CD14-positive monocyte (primary cell): ENCODE measurements around the gene NAXD. TPM values are rescaled to one million over a fixed set of nuclear protein-coding genes. Genes with fewer than 3 reads are reported as not detected.

Experiments used
- DNase-seq, 3 donors: peaks; one replicate each; pipeline ENCODE4 v3.0.0-alpha.2; 2011 to 2022
- H2AFZ ChIP-seq: 2 replicates; pipeline ENCODE4 v1.6.0; 2012; ENCODE audit warnings: mild to moderate bottlenecking, low read depth, low read length, inconsistent platforms; ENCODE audit not compliant: insufficient read depth, poor library complexity, severe bottlenecking
- H3K27ac ChIP-seq, 2 donors: 1 replicate in 1 of 2; 2 replicates in 1 of 2; pipeline ENCODE4 v1.5.1; 2012 to 2013; ENCODE audit warnings: low read length in 2 of 2, control low read depth in 1 of 2, inconsistent platforms in 1 of 2, low read depth in 1 of 2, mild to moderate bottlenecking in 1 of 2
- H3K27me3 ChIP-seq, 2 donors: one replicate each; pipeline versions ENCODE4 v1.6.0 to v1.6.1; 2011 to 2013; ENCODE audit warnings: low read length in 2 of 2; ENCODE audit not compliant: control insufficient read depth in 2 of 2, insufficient read depth in 2 of 2
- H3K36me3 ChIP-seq, 2 donors: replicated peaks in 1 of 2; 1 replicate in 1 of 2; 2 replicates in 1 of 2; pipeline versions ENCODE4 v1.5.1 to v1.6.1; 2012 to 2013; ENCODE audit warnings: low read length in 2 of 2, control low read depth in 1 of 2, inconsistent platforms in 1 of 2, mild to moderate bottlenecking in 1 of 2; ENCODE audit not compliant: insufficient read depth in 2 of 2, control insufficient read depth in 1 of 2
- H3K4me1 ChIP-seq, 2 donors: 1 replicate in 1 of 2; 2 replicates in 1 of 2; pipeline versions ENCODE4 v1.5.1 to v1.6.1; 2012 to 2013; ENCODE audit warnings: low read length in 2 of 2, control low read depth in 1 of 2, inconsistent platforms in 1 of 2, mild to moderate bottlenecking in 1 of 2, moderate library complexity in 1 of 2; ENCODE audit not compliant: insufficient read depth in 2 of 2, control insufficient read depth in 1 of 2
- H3K4me2 ChIP-seq: replicated peaks from 2 replicates; pipeline ENCODE3; 2012; ENCODE audit warnings: low read length, moderate library complexity, mild to moderate bottlenecking; ENCODE audit not compliant: poor library complexity, severe bottlenecking; ENCODE audit errors: extremely low read depth
- H3K4me3 ChIP-seq, 3 experiments: fragments of 200-600 bp in 1 of 3; sonication (generic) in 1 of 3; replicated peaks in 1 of 3; 1 replicate in 2 of 3; 2 replicates in 1 of 3; pipeline ENCODE4 v1.5.1; 2011 to 2013; ENCODE audit warnings: low read length in 3 of 3, mild to moderate bottlenecking in 3 of 3, control low read depth in 2 of 3, low read depth in 2 of 3, inconsistent platforms in 1 of 3, moderate library complexity in 1 of 3
- H3K79me2 ChIP-seq: 2 replicates; pipeline ENCODE4 v1.6.0; 2012; ENCODE audit warnings: mild to moderate bottlenecking, control low read depth, inconsistent platforms, low read length, moderate library complexity; ENCODE audit not compliant: insufficient read depth
- H3K9ac ChIP-seq: 2 replicates; pipeline ENCODE4 v1.6.0; 2017; ENCODE audit warnings: low read length, mild to moderate bottlenecking; ENCODE audit not compliant: insufficient read depth, poor library complexity, severe bottlenecking
- H3K9me3 ChIP-seq, 2 donors: replicated peaks in 1 of 2; 1 replicate in 1 of 2; 2 replicates in 1 of 2; pipeline versions ENCODE4 v1.5.1 to v1.6.1; 2012 to 2013; ENCODE audit warnings: low read length in 2 of 2, control low read depth in 1 of 2; ENCODE audit not compliant: control insufficient read depth in 1 of 2, insufficient read depth in 1 of 2
- H4K20me1 ChIP-seq: 2 replicates; pipeline ENCODE4 v1.6.0; 2012; ENCODE audit warnings: mild to moderate bottlenecking, low read length, control low read depth, moderate library complexity; ENCODE audit not compliant: insufficient read depth
- H3K27ac Mint-ChIP-seq, 7 donors: one replicate each; pipeline ENCODE4 v1.8.0; 2020; ENCODE audit warnings: mild to moderate bottlenecking in 7 of 7, mixed read lengths in 7 of 7, moderate library complexity in 6 of 7, inconsistent platforms in 2 of 7
- H3K27me3 Mint-ChIP-seq, 3 donors: one replicate each; pipeline ENCODE4 v1.8.0; 2021 to 2022; ENCODE audit warnings: low read depth in 3 of 3, mild to moderate bottlenecking in 3 of 3, mixed read lengths in 3 of 3, moderate library complexity in 3 of 3, inconsistent platforms in 1 of 3
- H3K36me3 Mint-ChIP-seq, 2 donors: one replicate each; pipeline ENCODE4 v1.8.0; 2020; ENCODE audit warnings: mixed read lengths in 2 of 2, inconsistent platforms in 1 of 2, mild to moderate bottlenecking in 1 of 2
- H3K4me1 Mint-ChIP-seq: one replicate; pipeline ENCODE4 v1.8.0; 2020; ENCODE audit warnings: mild to moderate bottlenecking, mixed read lengths
- H3K4me3 Mint-ChIP-seq, 2 donors: one replicate each; pipeline ENCODE4 v1.8.0; 2020; ENCODE audit warnings: mild to moderate bottlenecking in 2 of 2, mixed read lengths in 2 of 2, moderate library complexity in 1 of 2
- H3K9me3 Mint-ChIP-seq, 7 donors: one replicate each; pipeline ENCODE4 v1.8.0; 2020 to 2022; ENCODE audit warnings: mixed read lengths in 7 of 7, mild to moderate bottlenecking in 6 of 7, moderate library complexity in 6 of 7, inconsistent platforms in 2 of 7
- CTCF ChIP-seq: fragments of 200-600 bp; IDR thresholded peaks from one replicate; pipeline ENCODE4 v1.8.0; 2022; ENCODE audit warnings: antibody characterized with exemption, mild to moderate bottlenecking
- WGBS: methylation state at CpG from one replicate; pipeline ENCODE4 v1.1.5; 2013; ENCODE audit warnings: missing lambda C conversion rate; ENCODE audit not compliant: insufficient coverage; 5-methylcytosine and 5-hydroxymethylcytosine counted together
- intact Hi-C, 2 donors: fragments of 100-400 bp; cut with micrococcal nuclease; formaldehyde crosslinking; loops; one replicate each; pipeline versions ENCODE4 v1.15.0 to v1.15.1; 2023
- polyA minus RNA-seq: library from RNA; depleted of rRNA, polyadenylated mRNA; stranded (reverse); fragments of >200 nt; gene quantifications from 2 replicates; pipeline ENCODE4 v1.2.3, GENCODE V29; 2012
- polyA plus RNA-seq, 3 donors: library from polyadenylated mRNA; depleted of rRNA in 1 of 3; unstranded in 2 of 3; stranded (reverse) in 1 of 3; fragments of 300-500 nt in 2 of 3; fragments of >200 nt in 1 of 3; fragmentation: Illumina TruSeq in 2 of 3; gene quantifications; 1 replicate in 2 of 3; 2 replicates in 1 of 3; pipeline ENCODE4 v1.2.3, GENCODE V29; 2012 to 2021
- total RNA-seq, 12 experiments: library from RNA in 1 of 12; stranded (reverse) in 1 of 12; fragments of 120-200 nt in 1 of 12; gene quantifications; one replicate each; pipeline ENCODE4 v1.2.4 and lab custom pipeline; 2013 to 2026; ENCODE audit warnings: mixed read lengths in 6 of 12, inconsistent platforms in 1 of 12

The NAXD gene
- total RNA-seq (2013): 12.4 TPM
- polyA plus RNA-seq (10 to 100 TPM in 1 of 3 donors, 1 to 10 TPM in 2; 7.4 to 22.8 (median 8.5) TPM), polyA minus RNA-seq (4.5 and 4.6 TPM in 2 replicates), total RNA-seq (lab: John Stamatoyannopoulos, UW) (6.0 to 18.6 (median 8.6) reads per million in 11 experiments)

GRCh38 chr13:110615322-110616102 is at the start of gene NAXD:
TSS of gene NAXD (plus strand) at chr13:110615545. CDS start at chr13:110615602, 57 bp downstream.
- Mint-ChIP-seq H3K27me3 (peaks cover 3 to 18% (median 6%) of the 10 kb centered on the region in 3 donors), H3K36me3 (peaks cover 6 to 10% of the 10 kb centered on the region in 2 donors), H3K9me3 (peaks cover 7 to 18% (median 13%) of the 10 kb centered on the region in 7 donors), H3K4me3 (peak within 1 kb of the TSS; percentile 90 to 95), H3K27ac (peak within 1 kb of the TSS; percentile 80 to 93 (median 90)), H3K4me1 (peaks cover 22% of the 10 kb centered on the region)
- Histone ChIP-seq H3K27me3 (no peaks in the 10 kb centered on the region), H3K27ac (peak within 1 kb of the TSS; percentile 50 to 70), H2AFZ (peak within 1 kb of the TSS; percentile 88), H3K36me3 (no peaks in the 10 kb centered on the region), H3K9ac (peak within 1 kb of the TSS; percentile 77), H3K4me2 (peak within 1 kb of the TSS; percentile 97), H3K4me3 (peak within 1 kb of the TSS; percentile 62 to 85 (median 79)), H3K4me1 (peaks cover 17 to 18% of the 10 kb centered on the region in 2 donors), H4K20me1 (peaks cover 38% of the 10 kb centered on the region), H3K9me3 (peaks cover 0 to 8% of the 10 kb centered on the region in 2 donors), H3K79me2 (peaks cover 47% of the 10 kb centered on the region)
- no peak for TF ChIP-seq CTCF
- under 1% methylated on average over 94 of the region's 95 CpGs for WGBS
- intact Hi-C loops: no loop called here
- peak; percentile 68 to 74 (median 71) for DNase-seq

- peaks cover 0 to 2% (median 2%) of the 10 kb centered on the region in 3 donors for H3K27me3 Mint-ChIP-seq
- Histone ChIP-seq H3K4me2 (no peak overlapping the region), H3K79me2 (peaks cover 23% of the 10 kb centered on the region), H3K27ac (no peak overlapping the region), H3K9ac (no peak overlapping the region), H3K27me3 (no peaks in the 10 kb centered on the region), H3K4me3 (no peak overlapping the region), H4K20me1 (peaks cover 2% of the 10 kb centered on the region), H3K4me1 (peaks cover 14 to 18% of the 10 kb centered on the region in 2 donors), H3K36me3 (peaks cover 0 to 6% of the 10 kb centered on the region in 2 donors), H3K9me3 (no peaks in the 10 kb centered on the region), H2AFZ (no peak overlapping the region)
- peaks cover 23% of the 10 kb centered on the region for H3K4me1 Mint-ChIP-seq
- no peak for DNase-seq
- peaks cover 12% of the 10 kb centered on the region in 2 donors for H3K36me3 Mint-ChIP-seq
- H3K27ac Mint-ChIP-seq: peak overlapping the region in 1 of 7 donors; percentile 16
- TF ChIP-seq CTCF: no peak
- H3K9me3 Mint-ChIP-seq: no peaks in the 10 kb centered on the region
- WGBS: 100% methylated on average over 4 of the region's 9 CpGs
- no peak overlapping the region for H3K4me3 Mint-ChIP-seq
- intact Hi-C loops: loop anchor here in 1 of 2 donors (10.0 kb wide), 1 partner anchor 149 kb away; the partner anchor contains the start of gene ING1
Measured at GRCh38 chr13:110566171-110566570, 49.2 kb upstream of the NAXD start.
